Ovary (tissue), 9 donors: ENCODE data around the gene ADGRG3. TPM values are rescaled to one million over a fixed set of nuclear protein-coding genes. Genes with fewer than 3 reads are reported as not detected.

Experiments used
- DNase-seq, 5 donors: peaks; one replicate each; pipeline ENCODE4 v3.0.0-alpha.2; 2019 to 2020
- H3K27ac ChIP-seq, 2 donors: fragments of 200-600 bp; one replicate each; pipeline versions ENCODE4 v1.5.1 to v1.8.0; 2019 to 2022
- H3K27me3 ChIP-seq: fragments of 200-600 bp; one replicate; pipeline ENCODE4 v1.8.0; 2022
- H3K36me3 ChIP-seq: fragments of 200-600 bp; sonication (generic); one replicate; pipeline ENCODE4 v1.5.1; 2019
- H3K4me1 ChIP-seq: one replicate; pipeline ENCODE4 v1.8.1; 2013; ENCODE audit warnings: mild to moderate bottlenecking, moderate library complexity; ENCODE audit not compliant: insufficient read depth
- H3K4me3 ChIP-seq: fragments of 200-600 bp; sonication (generic); one replicate; pipeline ENCODE4 v1.5.1; 2017
- H3K9me3 ChIP-seq, 2 donors: fragments of 200-600 bp in 1 of 2; sonication (generic) in 1 of 2; one replicate each; pipeline versions ENCODE4 v1.5.1 to v1.8.1; 2013 to 2019; ENCODE audit warnings: mild to moderate bottlenecking in 1 of 2, moderate library complexity in 1 of 2
- CTCF ChIP-seq, 3 donors: fragments of 450-650 bp in 2 of 3; fragments of 200-600 bp in 1 of 3; IDR thresholded peaks; one replicate each; pipeline versions ENCODE4 v1.5.1 to v1.8.0; 2016 to 2022; ENCODE audit warnings: antibody characterized with exemption in 3 of 3, mild to moderate bottlenecking in 1 of 3
- EP300 ChIP-seq: sonication (generic); formaldehyde crosslinking; IDR thresholded peaks from one replicate; pipeline ENCODE4 v1.6.1; 2017; ENCODE audit warnings: antibody characterized with exemption
- POLR2A ChIP-seq: fragments of 450-650 bp; IDR thresholded peaks from one replicate; pipeline ENCODE4 v1.6.1; 2017; ENCODE audit warnings: antibody characterized with exemption, mild to moderate bottlenecking, moderate library complexity
- WGBS, 3 donors: extraction: QIAGEN DNeasy Blood & Tissue Kit in 1 of 3; methylation state at CpG; one replicate each; pipeline versions ENCODE4 v1.1.5 to v1.1.7; 2013 to 2017; 5-methylcytosine and 5-hydroxymethylcytosine counted together
- intact Hi-C, 4 donors: fragments of 100-400 bp; cut with DNase I; formaldehyde crosslinking; loops; one replicate each; pipeline versions ENCODE4 v1.11.0 to v1.15.1; 2022 to 2023
- polyA plus RNA-seq, 2 donors: library from polyadenylated mRNA; stranded (reverse); fragments of 200-250 nt in 1 of 2; fragments of 350-450 nt in 1 of 2; fragmentation: Illumina TruSeq in 1 of 2; extraction: RNeasy Lipid Tissue Mini Kit (QIAGEN cat#74804) in 1 of 2; gene quantifications; one replicate each; pipeline ENCODE4 v1.2.3, GENCODE V29; 2013 to 2014
- total RNA-seq, 7 donors: library from RNA; depleted of rRNA in 2 of 7; stranded (reverse); fragments of >200 nt in 2 of 7; fragmentation: NEBNext Ultra II Directional in 3 of 7; extraction: Animal tissue kit (Norgen Biotek cat#: 25700) in 3 of 7; gene quantifications; one replicate each; pipeline versions ENCODE4 v1.1.0 to v1.2.4, GENCODE V29; 2016 to 2023
- donor health status: DM: no; HTN: no; CAD: no; lungs with moderate emphysema.
- donor health status: DM: no; HTN: no; CAD: no.
- donor health status: Bipolar disorder and iron deficiency.
- donor health status: DM: yes; HTN: yes; CAD: no.
- donor health status: DM: no; HTN: no; CAD: no.
- donor health status: DM: yes; HTN: yes; CAD: no.

Gene ADGRG3
- total and polyA plus RNA-seq, 9 donors = 0.40 to 1.7 (median 0.92) TPM

GRCh38 chr16:57722651-57723050, 54.5 kb downstream of the ADGRG3 start:
- intact Hi-C loops = no loop called here

GRCh38 chr16:57723170-57723569, 55.1 kb downstream of the ADGRG3 start:
- Histone ChIP-seq H3K36me3 (no peaks in the 10 kb centered on the region), H3K27me3 (no peaks in the 10 kb centered on the region), H3K9me3 (no peaks in the 10 kb centered on the region), H3K4me1 (no peaks in the 10 kb centered on the region), H3K27ac (no peak overlapping the region), H3K4me3 (no peak overlapping the region)
- intact Hi-C loops = no loop called here
- DNase-seq = no peak
- TF ChIP-seq CTCF (IDR thresholded peaks at IDR 0.05) = no peak
- TF ChIP-seq POLR2A = no peak
- TF ChIP-seq EP300 = no peak
- 63 to 67% (median 67%) methylated on average over 7 of the region's 7 CpGs for WGBS, 3 donors

More at GRCh38 chr16:57722651-57723050, 54.5 kb downstream of the ADGRG3 start:
- Histone ChIP-seq H3K36me3 (no peaks in the 10 kb centered on the region), H3K27ac (no peak overlapping the region), H3K27me3 (no peaks in the 10 kb centered on the region), H3K9me3 (no peaks in the 10 kb centered on the region), H3K4me1 (no peaks in the 10 kb centered on the region), H3K4me3 (no peak overlapping the region)
- 73 to 79% (median 79%) methylated on average over 9 to 11 of the region's 11 CpGs for WGBS, 3 donors
- TF ChIP-seq CTCF (IDR thresholded peaks at IDR 0.05) = no peak
- no peak for DNase-seq

- intact Hi-C loops = no loop called here
- H3K27ac ChIP-seq = no peak overlapping the region
- no peaks in the 10 kb centered on the region for H3K36me3 ChIP-seq
- TF ChIP-seq CTCF (IDR thresholded peaks at IDR 0.05) (no peak), EP300 (no peak), POLR2A (no peak)
- H3K4me1 ChIP-seq = no peaks in the 10 kb centered on the region
- no peaks in the 10 kb centered on the region for H3K9me3 ChIP-seq
- no peak overlapping the region for H3K4me3 ChIP-seq
- WGBS, 3 donors = 77 to 82% (median 80%) methylated on average over 15 of the region's 15 CpGs
- H3K27me3 ChIP-seq = no peaks in the 10 kb centered on the region
- no peak for DNase-seq
Measured at GRCh38 chr16:57724531-57724930, 56.4 kb downstream of the ADGRG3 start.

- Histone ChIP-seq H3K9me3 (no peaks in the 10 kb centered on the region), H3K4me1 (no peaks in the 10 kb centered on the region), H3K27ac (no peak overlapping the region), H3K4me3 (no peak overlapping the region), H3K27me3 (no peaks in the 10 kb centered on the region), H3K36me3 (no peaks in the 10 kb centered on the region)
- no peak for DNase-seq
- TF ChIP-seq EP300 = no peak
- no peak for TF ChIP-seq CTCF (IDR thresholded peaks at IDR 0.05)
- TF ChIP-seq POLR2A = no peak
- intact Hi-C loops = no loop called here
- WGBS, 3 donors = 31 to 45% (median 32%) methylated on average over 5 of the region's 5 CpGs
Measured at GRCh38 chr16:57725151-57725550, 57.0 kb downstream of the ADGRG3 start.

GRCh38 chr16:57725554-57725953, 57.4 kb downstream of the ADGRG3 start:
- H3K27me3 ChIP-seq = no peaks in the 10 kb centered on the region
- no peak for DNase-seq
- no peaks in the 10 kb centered on the region for H3K9me3 ChIP-seq
- no peak overlapping the region for H3K4me3 ChIP-seq
- 66 to 80% (median 72%) methylated on average over 5 of the region's 5 CpGs for WGBS, 3 donors
- H3K4me1 ChIP-seq = no peaks in the 10 kb centered on the region
- TF ChIP-seq EP300 (no peak), POLR2A (no peak), CTCF (IDR thresholded peaks at IDR 0.05) (no peak)
- no peak overlapping the region for H3K27ac ChIP-seq
- intact Hi-C loops = no loop called here
- H3K36me3 ChIP-seq = no peaks in the 10 kb centered on the region
